Measurements from ENCODE around the gene RARB. TPM values are rescaled to one million over a fixed set of nuclear protein-coding genes. Genes with fewer than 3 reads are reported as not detected.

The RARB gene
- total and polyA plus RNA-seq, 2 of the 13 experiments (the other 11 are each of a cell fraction or from before 2014, with no cell fraction given): 0.16 TPM; not detected in 1

DNA sequence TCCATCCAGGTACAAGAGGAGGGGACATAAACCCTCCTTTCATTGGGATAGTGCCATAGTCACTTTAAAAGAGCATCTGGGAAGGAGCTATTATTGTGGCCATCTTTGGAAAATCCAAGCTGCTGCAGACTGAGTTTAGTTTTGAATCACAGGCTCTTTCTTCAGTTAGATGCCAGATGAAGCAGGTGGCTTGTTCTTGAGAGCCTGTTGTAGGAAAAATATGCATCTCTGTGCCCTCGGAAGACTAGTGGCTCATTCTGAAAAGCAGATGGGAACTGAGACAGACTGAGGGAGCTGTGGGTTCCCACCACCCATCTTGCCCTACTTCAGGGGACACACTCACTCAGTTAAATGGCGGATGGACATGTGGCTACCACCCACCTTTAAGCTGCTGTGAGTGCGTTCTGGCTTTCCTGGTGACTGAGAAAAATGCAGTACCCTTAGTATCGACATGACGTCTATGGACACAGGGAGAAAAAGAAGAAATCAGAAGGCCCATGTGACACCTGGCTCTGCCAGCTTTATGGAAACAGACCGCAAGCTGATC lies 50.2 kb downstream of the RARB start:
- BruUV-seq (replicated peaks): no TSS peak
- DNase-seq (ENCODE audit: low spot score) (no peak), FAIRE-seq (no peak), ATAC-seq (no peak)
- intact Hi-C loops (cut with micrococcal nuclease; ENCODE audit: unreplicated experiment) (no loop called here), in situ Hi-C loops (cut with HindIII; ENCODE audit: extremely low pct_ligation_motif_present, low pct_unique_long_range_greater_than_20kb) (no loop called here)
- H3K4me1 ChIP-seq (ENCODE audit: insufficient read depth, low read length): no peaks in the 10 kb centered on the region
- H2AFZ ChIP-seq (ENCODE audit: low read length): no peak overlapping the region
- H3K36me3 ChIP-seq (replicated peaks in 1 of 2; ENCODE audit: control insufficient read depth in 1 of 2, insufficient read depth in 2 of 2, low read length in 2 of 2): no peaks in the 10 kb centered on the region
- no peaks in the 10 kb centered on the region for H4K20me1 ChIP-seq (ENCODE audit: insufficient read depth, low read length)
- H3K9me3 ChIP-seq (ENCODE audit: low read length): no peaks in the 10 kb centered on the region
- H3K4me2 ChIP-seq (ENCODE audit: low read depth, low read length): no peak overlapping the region
- WGBS (ENCODE audit: low lambda C conversion rate): 72% methylated on average over 5 of the region's 6 CpGs
- no peaks in the 10 kb centered on the region for H3K27me3 ChIP-seq (ENCODE audit: control insufficient read depth in 1 of 2, insufficient read depth in 2 of 2, low read length in 2 of 2)
- H3K4me3 ChIP-seq (replicated peaks in 1 of 3; ENCODE audit: insufficient read depth in 1 of 3, low read depth in 2 of 3, low read length in 3 of 3): no peak overlapping the region
- POLR2A ChIA-PET: no interaction called here
- H3K79me2 ChIP-seq (ENCODE audit: insufficient read depth, low read length): no peaks in the 10 kb centered on the region
- no peak overlapping the region for H3K9ac ChIP-seq (ENCODE audit: insufficient read depth, low read depth, low read length)
- CTCF ChIA-PET (ENCODE audit: low intra/inter-chr PET ratio, low total read pairs): no interaction called here
- H3K27ac ChIP-seq (ENCODE audit: extremely low read length, insufficient read depth, low read length): no peak overlapping the region
- TF ChIP-seq, protein P1, sequence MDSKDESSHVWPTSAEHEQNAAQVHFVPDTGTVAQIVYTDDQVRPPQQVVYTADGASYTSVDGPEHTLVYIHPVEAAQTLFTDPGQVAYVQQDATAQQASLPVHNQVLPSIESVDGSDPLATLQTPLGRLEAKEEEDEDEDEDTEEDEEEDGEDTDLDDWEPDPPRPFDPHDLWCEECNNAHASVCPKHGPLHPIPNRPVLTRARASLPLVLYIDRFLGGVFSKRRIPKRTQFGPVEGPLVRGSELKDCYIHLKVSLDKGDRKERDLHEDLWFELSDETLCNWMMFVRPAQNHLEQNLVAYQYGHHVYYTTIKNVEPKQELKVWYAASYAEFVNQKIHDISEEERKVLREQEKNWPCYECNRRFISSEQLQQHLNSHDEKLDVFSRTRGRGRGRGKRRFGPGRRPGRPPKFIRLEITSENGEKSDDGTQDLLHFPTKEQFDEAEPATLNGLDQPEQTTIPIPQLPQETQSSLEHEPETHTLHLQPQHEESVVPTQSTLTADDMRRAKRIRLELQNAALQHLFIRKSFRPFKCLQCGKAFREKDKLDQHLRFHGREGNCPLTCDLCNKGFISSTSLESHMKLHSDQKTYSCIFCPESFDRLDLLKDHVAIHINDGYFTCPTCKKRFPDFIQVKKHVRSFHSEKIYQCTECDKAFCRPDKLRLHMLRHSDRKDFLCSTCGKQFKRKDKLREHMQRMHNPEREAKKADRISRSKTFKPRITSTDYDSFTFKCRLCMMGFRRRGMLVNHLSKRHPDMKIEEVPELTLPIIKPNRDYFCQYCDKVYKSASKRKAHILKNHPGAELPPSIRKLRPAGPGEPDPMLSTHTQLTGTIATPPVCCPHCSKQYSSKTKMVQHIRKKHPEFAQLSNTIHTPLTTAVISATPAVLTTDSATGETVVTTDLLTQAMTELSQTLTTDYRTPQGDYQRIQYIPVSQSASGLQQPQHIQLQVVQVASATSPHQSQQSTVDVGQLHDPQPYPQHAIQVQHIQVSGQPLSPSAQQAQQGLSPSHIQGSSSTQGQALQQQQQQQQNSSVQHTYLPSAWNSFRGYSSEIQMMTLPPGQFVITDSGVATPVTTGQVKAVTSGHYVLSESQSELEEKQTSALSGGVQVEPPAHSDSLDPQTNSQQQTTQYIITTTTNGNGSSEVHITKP (CRISPR knock-in tag; IDR thresholded peaks at IDR 0.05; ENCODE audit: low read depth): no peak
- TF ChIP-seq, protein P2, sequence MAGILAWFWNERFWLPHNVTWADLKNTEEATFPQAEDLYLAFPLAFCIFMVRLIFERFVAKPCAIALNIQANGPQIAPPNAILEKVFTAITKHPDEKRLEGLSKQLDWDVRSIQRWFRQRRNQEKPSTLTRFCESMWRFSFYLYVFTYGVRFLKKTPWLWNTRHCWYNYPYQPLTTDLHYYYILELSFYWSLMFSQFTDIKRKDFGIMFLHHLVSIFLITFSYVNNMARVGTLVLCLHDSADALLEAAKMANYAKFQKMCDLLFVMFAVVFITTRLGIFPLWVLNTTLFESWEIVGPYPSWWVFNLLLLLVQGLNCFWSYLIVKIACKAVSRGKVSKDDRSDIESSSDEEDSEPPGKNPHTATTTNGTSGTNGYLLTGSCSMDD (CRISPR knock-in tag; IDR thresholded peaks at IDR 0.05): no peak
- no peak for TF ChIP-seq NBN (conservative IDR thresholded peaks at IDR 0.05)
- no peak for TF ChIP-seq ZNF510 (CRISPR knock-in tag; IDR thresholded peaks at IDR 0.05; ENCODE audit: low read depth)
- TF ChIP-seq ZNF879 (CRISPR knock-in tag; IDR thresholded peaks at IDR 0.05): no peak
- no peak for TF ChIP-seq ZFP90 (CRISPR knock-in tag; IDR thresholded peaks at IDR 0.05; ENCODE audit: borderline replicate concordance)
- no peak for TF ChIP-seq DNMT3B (CRISPR knock-in tag; conservative IDR thresholded peaks at IDR 0.05)
- TF ChIP-seq, protein P3, sequence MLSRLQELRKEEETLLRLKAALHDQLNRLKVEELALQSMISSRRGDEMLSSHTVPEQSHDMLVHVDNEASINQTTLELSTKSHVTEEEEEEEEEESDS (CRISPR knock-in tag; IDR thresholded peaks at IDR 0.05; ENCODE audit: borderline replicate concordance): no peak
- TF ChIP-seq FOXJ3 (CRISPR knock-in tag; IDR thresholded peaks at IDR 0.05; ENCODE audit: borderline replicate concordance): no peak

Measured in HepG2 (cell line).